H9 (cell line): ENCODE results near the gene MRPL27. TPM values are rescaled to one million over a fixed set of nuclear protein-coding genes. Genes with fewer than 3 reads are reported as not detected.

Experiments used
- DNase-seq: peaks from one replicate; pipeline ENCODE4 v3.0.0-alpha.2; 2017
- H2AFZ ChIP-seq: one replicate; pipeline ENCODE4 v1.6.1; 2013; ENCODE audit warnings: mild to moderate bottlenecking, low read length, control low read depth, moderate library complexity
- H2AK5ac ChIP-seq: 2 replicates; pipeline ENCODE4 v1.6.1; 2013; ENCODE audit warnings: low read length, control low read depth, mixed read lengths; ENCODE audit not compliant: insufficient read length
- H2BK120ac ChIP-seq: one replicate; pipeline ENCODE4 v1.6.1; 2013; ENCODE audit warnings: low read depth, mild to moderate bottlenecking, low read length, control low read depth, inconsistent platforms; ENCODE audit not compliant: poor library complexity, severe bottlenecking
- H2BK12ac ChIP-seq: 2 replicates; pipeline ENCODE4 v1.6.1; 2013; ENCODE audit warnings: low read length, control low read depth, mixed read lengths, low read depth; ENCODE audit not compliant: insufficient read length
- H2BK15ac ChIP-seq: 2 replicates; pipeline ENCODE4 v1.6.1; 2013; ENCODE audit warnings: low read depth, low read length, control low read depth
- H2BK20ac ChIP-seq: one replicate; pipeline ENCODE4 v1.6.1; 2013; ENCODE audit warnings: low read depth, mild to moderate bottlenecking, low read length, control low read depth, inconsistent platforms; ENCODE audit not compliant: poor library complexity, severe bottlenecking
- H2BK5ac ChIP-seq: 2 replicates; pipeline ENCODE4 v1.6.1; 2013; ENCODE audit warnings: low read length, control low read depth, mixed read lengths; ENCODE audit not compliant: insufficient read length
- H3K14ac ChIP-seq: 2 replicates; pipeline ENCODE4 v1.6.1; 2013; ENCODE audit warnings: low read length, control low read depth; ENCODE audit not compliant: insufficient read depth
- H3K18ac ChIP-seq: 2 replicates; pipeline ENCODE4 v1.6.1; 2013; ENCODE audit warnings: low read depth, mild to moderate bottlenecking, mixed read lengths, low read length, control low read depth; ENCODE audit not compliant: insufficient read length
- H3K23ac ChIP-seq: 2 replicates; pipeline ENCODE4 v1.6.1; 2013; ENCODE audit warnings: low read length, control low read depth, mixed read lengths, low read depth; ENCODE audit not compliant: insufficient read length
- H3K23me2 ChIP-seq: 2 replicates; pipeline ENCODE4 v1.6.1; 2013; ENCODE audit warnings: low read depth, mild to moderate bottlenecking, mixed read lengths, low read length, control low read depth; ENCODE audit not compliant: insufficient read length, poor library complexity, severe bottlenecking
- H3K27ac ChIP-seq: 2 replicates; pipeline ENCODE4 v1.5.1; 2013; ENCODE audit warnings: low read length, control low read depth, mixed read lengths, low read depth; ENCODE audit not compliant: insufficient read length
- H3K27me3 ChIP-seq: 2 replicates; pipeline ENCODE4 v1.6.1; 2013; ENCODE audit warnings: low read length, control low read depth, inconsistent platforms; ENCODE audit not compliant: insufficient read depth
- H3K4ac ChIP-seq: 2 replicates; pipeline ENCODE4 v1.6.1; 2013; ENCODE audit warnings: low read depth, mild to moderate bottlenecking, control low read depth, inconsistent platforms, low read length, moderate library complexity
- H3K4me1 ChIP-seq: 2 replicates; pipeline ENCODE4 v1.6.1; 2013; ENCODE audit warnings: low read length, control low read depth, inconsistent platforms; ENCODE audit not compliant: insufficient read depth
- H3K4me2 ChIP-seq: 2 replicates; pipeline ENCODE4 v1.6.1; 2013; ENCODE audit warnings: low read length, control low read depth, mixed read lengths; ENCODE audit not compliant: insufficient read length, insufficient read depth
- H3K56ac ChIP-seq: 2 replicates; pipeline ENCODE4 v1.6.1; 2013; ENCODE audit warnings: low read depth, mild to moderate bottlenecking, mixed read lengths, low read length, control low read depth; ENCODE audit not compliant: insufficient read length
- H3K79me1 ChIP-seq: 2 replicates; pipeline ENCODE4 v1.6.1; 2013; ENCODE audit warnings: low read depth, mild to moderate bottlenecking, moderate library complexity, low read length, control low read depth, inconsistent platforms; ENCODE audit not compliant: insufficient read depth, poor library complexity, severe bottlenecking
- H3K79me2 ChIP-seq: 2 replicates; pipeline ENCODE4 v1.6.1; 2013; ENCODE audit warnings: low read length, control low read depth, inconsistent platforms; ENCODE audit not compliant: insufficient read depth
- H3K9ac ChIP-seq: 2 replicates; pipeline ENCODE4 v1.6.1; 2013; ENCODE audit warnings: low read length, control low read depth, mixed read lengths; ENCODE audit not compliant: insufficient read length; ENCODE audit errors: extremely low read depth
- H3K9me3 ChIP-seq: one replicate; pipeline ENCODE4 v1.6.1; 2013; ENCODE audit warnings: low read depth, low read length, inconsistent platforms; ENCODE audit not compliant: control insufficient read depth
- H3T11ph ChIP-seq: one replicate; pipeline ENCODE4 v1.6.1; 2013; ENCODE audit warnings: mild to moderate bottlenecking, low read length, control low read depth, inconsistent platforms
- H4K20me1 ChIP-seq: one replicate; pipeline ENCODE4 v1.6.1; 2013; ENCODE audit not compliant: control insufficient read depth, insufficient read length, insufficient read depth
- H4K5ac ChIP-seq: 2 replicates; pipeline ENCODE4 v1.6.1; 2013; ENCODE audit warnings: low read depth, mild to moderate bottlenecking, mixed read lengths, low read length, control low read depth; ENCODE audit not compliant: insufficient read length
- H4K8ac ChIP-seq: replicated peaks from 2 replicates; pipeline ENCODE4 v1.6.1; 2013; ENCODE audit warnings: low read length, control low read depth, mixed read lengths, low read depth; ENCODE audit not compliant: insufficient read length
- H4K91ac ChIP-seq: 2 replicates; pipeline ENCODE4 v1.6.1; 2013; ENCODE audit warnings: low read depth, mild to moderate bottlenecking, moderate library complexity, mixed read lengths, low read length, control low read depth; ENCODE audit not compliant: insufficient read length
- H3K27ac Mint-ChIP-seq, 3 experiments: 2 replicates in 2 of 3; 3 replicates in 1 of 3; pipeline ENCODE4 v1.8.0; 2020 to 2021; ENCODE audit warnings: mixed read lengths in 3 of 3, mild to moderate bottlenecking in 1 of 3, moderate library complexity in 1 of 3
- H3K27me3 Mint-ChIP-seq: 2 replicates; pipeline ENCODE4 v1.8.0; 2021; ENCODE audit warnings: low read depth, mild to moderate bottlenecking, moderate library complexity, mixed read lengths
- H3K36me3 Mint-ChIP-seq, 3 experiments: 2 replicates in 2 of 3; 3 replicates in 1 of 3; pipeline ENCODE4 v1.8.0; 2020 to 2021; ENCODE audit warnings: low read depth in 3 of 3, mixed read lengths in 3 of 3; ENCODE audit not compliant: insufficient read depth in 1 of 3
- H3K4me1 Mint-ChIP-seq, 2 experiments: 2 replicates each; pipeline ENCODE4 v1.8.0; 2020; ENCODE audit warnings: mixed read lengths in 2 of 2
- H3K4me3 Mint-ChIP-seq, 2 experiments: 2 replicates in 1 of 2; 3 replicates in 1 of 2; pipeline ENCODE4 v1.8.0; 2020 to 2021; ENCODE audit warnings: mild to moderate bottlenecking in 2 of 2, mixed read lengths in 2 of 2, moderate library complexity in 1 of 2
- H3K9me3 Mint-ChIP-seq, 2 experiments: 2 replicates in 1 of 2; 3 replicates in 1 of 2; pipeline ENCODE4 v1.8.0; 2020; ENCODE audit warnings: mild to moderate bottlenecking in 2 of 2, mixed read lengths in 2 of 2, moderate library complexity in 1 of 2
- WGBS: extraction: QIAGEN DNeasy Blood & Tissue Kit; methylation state at CpG from one replicate; pipeline ENCODE4 v1.1.7; 2013; ENCODE audit warnings: missing lambda C conversion rate, low lambda C conversion rate, mixed read lengths; ENCODE audit not compliant: insufficient read length; ENCODE audit errors: extremely low coverage; 5-methylcytosine and 5-hydroxymethylcytosine counted together
- total RNA-seq: library from RNA; stranded (reverse); gene quantifications from 2 replicates; pipeline ENCODE4 v1.2.1, GENCODE V29; 2021
- TF ChIP-seq, protein P1 (sequence below): fragments of 200-600 bp; sonication (generic); conservative IDR thresholded peaks from 3 replicates; pipeline ENCODE4 v1.8.0; 2021; ENCODE audit warnings: antibody characterized with exemption, mild to moderate bottlenecking

MRPL27 gene
- total RNA-seq, 1 experiment from 2014 or later, result 85.9 TPM

DNA sequence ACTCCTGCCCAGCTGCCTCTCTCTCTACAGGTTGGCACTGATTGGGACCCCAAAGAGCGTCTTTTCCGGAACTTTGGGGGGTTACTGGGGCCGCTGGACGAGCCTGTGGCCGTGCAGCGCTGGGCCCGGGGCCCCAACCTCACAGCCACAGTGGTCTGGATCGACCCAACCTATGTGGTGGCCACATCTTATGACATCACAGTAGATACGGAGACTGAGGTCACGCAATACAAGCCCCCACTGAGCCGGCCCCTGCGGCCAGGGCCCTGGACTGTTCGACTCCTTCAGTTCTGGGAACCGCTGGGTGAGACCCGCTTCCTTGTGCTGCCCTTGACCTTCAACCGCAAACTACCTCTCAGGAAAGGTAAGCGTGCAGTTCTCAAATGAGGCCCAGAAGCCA, 14.8 kb downstream of the MRPL27 start:
- Mint-ChIP-seq H3K4me3 (no peak overlapping the region), H3K27me3 (no peaks in the 10 kb centered on the region; the same call in 1 of the 2 replicates), H3K4me1 (peaks cover 12 to 14% of the 10 kb centered on the region in 2 experiments), H3K9me3 (no peaks in the 10 kb centered on the region), H3K27ac (no peak overlapping the region), H3K36me3 (peaks cover 17 to 54% (median 48%) of the 10 kb centered on the region in 3 experiments; a peak in 6 of 7 replicates)
- Histone ChIP-seq H3K79me1 (no peaks in the 10 kb centered on the region), H2BK20ac (no peak overlapping the region), H3K56ac (no peak overlapping the region), H3K9ac (no peak overlapping the region), H4K20me1 (no peaks in the 10 kb centered on the region), H4K5ac (no peak overlapping the region), H3K23ac (no peak overlapping the region), H3K4ac (no peak overlapping the region), H2AFZ (no peak overlapping the region), H3K27ac (no peak overlapping the region), H3K79me2 (no peaks in the 10 kb centered on the region), H2BK120ac (no peak overlapping the region), H4K91ac (no peak overlapping the region), H3K18ac (no peak overlapping the region), H2BK15ac (no peak overlapping the region), H2AK5ac (no peak overlapping the region), H3T11ph (no peak overlapping the region), H3K4me2 (no peak overlapping the region), H3K9me3 (no peaks in the 10 kb centered on the region), H3K4me1 (no peaks in the 10 kb centered on the region; the same call in 1 of the 2 replicates), H3K23me2 (no peaks in the 10 kb centered on the region), H2BK5ac (no peak overlapping the region), H2BK12ac (no peak overlapping the region), H4K8ac (no peak overlapping the region), H3K27me3 (no peaks in the 10 kb centered on the region), H3K14ac (no peak overlapping the region)
- TF ChIP-seq, protein P1, sequence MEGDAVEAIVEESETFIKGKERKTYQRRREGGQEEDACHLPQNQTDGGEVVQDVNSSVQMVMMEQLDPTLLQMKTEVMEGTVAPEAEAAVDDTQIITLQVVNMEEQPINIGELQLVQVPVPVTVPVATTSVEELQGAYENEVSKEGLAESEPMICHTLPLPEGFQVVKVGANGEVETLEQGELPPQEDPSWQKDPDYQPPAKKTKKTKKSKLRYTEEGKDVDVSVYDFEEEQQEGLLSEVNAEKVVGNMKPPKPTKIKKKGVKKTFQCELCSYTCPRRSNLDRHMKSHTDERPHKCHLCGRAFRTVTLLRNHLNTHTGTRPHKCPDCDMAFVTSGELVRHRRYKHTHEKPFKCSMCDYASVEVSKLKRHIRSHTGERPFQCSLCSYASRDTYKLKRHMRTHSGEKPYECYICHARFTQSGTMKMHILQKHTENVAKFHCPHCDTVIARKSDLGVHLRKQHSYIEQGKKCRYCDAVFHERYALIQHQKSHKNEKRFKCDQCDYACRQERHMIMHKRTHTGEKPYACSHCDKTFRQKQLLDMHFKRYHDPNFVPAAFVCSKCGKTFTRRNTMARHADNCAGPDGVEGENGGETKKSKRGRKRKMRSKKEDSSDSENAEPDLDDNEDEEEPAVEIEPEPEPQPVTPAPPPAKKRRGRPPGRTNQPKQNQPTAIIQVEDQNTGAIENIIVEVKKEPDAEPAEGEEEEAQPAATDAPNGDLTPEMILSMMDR, result no peak
- no peak for DNase-seq
- WGBS, result no CpG with 5 or more reads among the region's 17 CpGs
